SJSA1 (cell line): ENCODE results near the gene VCP. TPM values are rescaled to one million over a fixed set of nuclear protein-coding genes. Genes with fewer than 3 reads are reported as not detected.

ENCODE experiments used
- DNase-seq, 2 experiments: peaks; one replicate each; pipeline ENCODE4 v3.0.0-alpha.2; 2015 to 2020; ENCODE audit warnings: low spot score in 2 of 2, low read depth in 1 of 2
- H3K27ac ChIP-seq: fragments of 250-450 bp; sonication (Bioruptor Pico); 2 replicates; pipeline ENCODE4 v1.5.1; 2020; ENCODE audit warnings: mild to moderate bottlenecking, moderate library complexity
- H3K27me3 ChIP-seq: fragments of 250-450 bp; sonication (Bioruptor Pico); replicated peaks from 2 replicates; pipeline ENCODE4 v1.5.1; 2020; ENCODE audit warnings: mild to moderate bottlenecking, moderate library complexity
- H3K36me3 ChIP-seq: fragments of 250-450 bp; sonication (Bioruptor Pico); 2 replicates; pipeline ENCODE4 v1.5.1; 2020; ENCODE audit warnings: mild to moderate bottlenecking
- H3K4me1 ChIP-seq: fragments of 250-450 bp; sonication (Bioruptor Pico); replicated peaks from 2 replicates; pipeline ENCODE4 v1.6.1; 2021; ENCODE audit warnings: mild to moderate bottlenecking
- H3K4me3 ChIP-seq: fragments of 250-450 bp; sonication (Bioruptor Pico); 2 replicates; pipeline ENCODE4 v1.5.1; 2020; ENCODE audit warnings: mild to moderate bottlenecking
- H3K9me3 ChIP-seq: fragments of 250-450 bp; sonication (Bioruptor Pico); replicated peaks from 2 replicates; pipeline ENCODE4 v1.5.1; 2020; ENCODE audit warnings: mild to moderate bottlenecking
- total RNA-seq: library from RNA; depleted of rRNA; stranded (reverse); fragments of >200 nt; shearing (Covaris generic); gene quantifications from 2 replicates; pipeline ENCODE4 v1.2.3, GENCODE V29; 2014

Gene VCP
- total RNA-seq, 1 experiment from 2014 or later, result 209 TPM

- H3K27ac ChIP-seq, result no peak overlapping the region
- H3K4me1 ChIP-seq, result peaks cover 26% of the 10 kb centered on the region
- no peaks in the 10 kb centered on the region for H3K27me3 ChIP-seq
- no peak for DNase-seq
- no peaks in the 10 kb centered on the region; the same call in 1 of the 2 replicates for H3K36me3 ChIP-seq
- no peaks in the 10 kb centered on the region for H3K9me3 ChIP-seq
- no peak overlapping the region for H3K4me3 ChIP-seq
Measured at GRCh38 chr9:35107297-35108290, 35.2 kb upstream of the VCP start.

GRCh38 chr9:35106343-35106730 lies 33.9 kb upstream of the VCP start:
- Histone ChIP-seq H3K4me3 (no peak overlapping the region), H3K27me3 (no peaks in the 10 kb centered on the region), H3K4me1 (peaks cover 22% of the 10 kb centered on the region), H3K27ac (no peak overlapping the region), H3K9me3 (no peaks in the 10 kb centered on the region), H3K36me3 (peaks cover 3% of the 10 kb centered on the region; the same call in 1 of the 2 replicates)
- DNase-seq, result no peak

DNA sequence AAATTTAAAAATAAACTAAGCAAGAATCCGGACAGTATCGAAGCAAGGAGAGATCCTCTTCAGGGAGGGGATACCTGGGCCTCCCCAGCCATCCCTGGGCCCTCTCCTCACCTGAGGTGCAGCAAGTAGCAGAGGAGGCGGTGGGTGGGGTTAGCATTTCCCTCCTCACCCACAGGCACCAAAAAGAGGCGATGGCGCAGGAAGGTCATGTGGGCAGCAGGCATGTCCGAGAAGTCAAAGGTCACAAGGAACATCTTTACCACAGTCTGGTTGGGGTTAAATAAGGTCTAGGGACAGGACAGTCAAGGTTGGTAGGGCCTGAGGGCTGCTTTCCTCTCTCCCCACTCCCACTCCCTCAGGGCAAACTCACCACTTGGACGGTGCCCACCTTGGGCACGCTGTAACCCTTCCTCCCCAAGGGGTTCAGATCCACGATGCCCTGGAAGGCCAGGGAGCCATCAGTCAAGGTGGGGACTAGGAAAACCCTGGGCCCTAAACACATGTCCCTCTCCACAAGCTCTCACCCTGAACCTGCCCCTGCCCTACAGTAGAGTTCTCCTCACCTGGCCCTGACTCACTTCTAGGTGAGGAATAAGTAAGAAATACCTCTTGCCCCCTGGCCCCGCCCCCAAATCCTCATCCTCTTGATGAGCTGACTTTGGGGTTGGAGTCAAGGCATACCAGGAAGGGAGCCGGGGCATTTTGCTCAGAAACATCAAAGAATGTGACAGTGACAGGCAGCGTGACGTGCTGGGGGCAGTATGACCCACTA lies 33.3 kb upstream of the VCP start:
- H3K36me3 ChIP-seq, result peaks cover 3% of the 10 kb centered on the region; the same call in 1 of the 2 replicates
- H3K4me1 ChIP-seq, result peaks cover 17% of the 10 kb centered on the region
- DNase-seq, result no peak
- H3K9me3 ChIP-seq, result no peaks in the 10 kb centered on the region
- no peaks in the 10 kb centered on the region for H3K27me3 ChIP-seq
- no peak overlapping the region for H3K27ac ChIP-seq
- no peak overlapping the region for H3K4me3 ChIP-seq

- Histone ChIP-seq H3K9me3 (no peaks in the 10 kb centered on the region), H3K36me3 (peaks cover 9% of the 10 kb centered on the region; the same call in 1 of the 2 replicates), H3K27me3 (no peaks in the 10 kb centered on the region), H3K4me3 (no peak overlapping the region), H3K27ac (no peak overlapping the region), H3K4me1 (peaks cover 11% of the 10 kb centered on the region)
- DNase-seq, result no peak
Measured at GRCh38 chr9:35105126-35105525, 32.7 kb upstream of the VCP start.

- H3K27ac ChIP-seq, result no peak overlapping the region
- no peak overlapping the region for H3K4me3 ChIP-seq
- H3K36me3 ChIP-seq, result peaks cover 9% of the 10 kb centered on the region; the same call in 1 of the 2 replicates
- DNase-seq, result no peak
- peaks cover 9% of the 10 kb centered on the region for H3K4me1 ChIP-seq
- H3K9me3 ChIP-seq, result no peaks in the 10 kb centered on the region
- H3K27me3 ChIP-seq, result no peaks in the 10 kb centered on the region
Measured at GRCh38 chr9:35104586-35104985, 32.2 kb upstream of the VCP start.

DNA sequence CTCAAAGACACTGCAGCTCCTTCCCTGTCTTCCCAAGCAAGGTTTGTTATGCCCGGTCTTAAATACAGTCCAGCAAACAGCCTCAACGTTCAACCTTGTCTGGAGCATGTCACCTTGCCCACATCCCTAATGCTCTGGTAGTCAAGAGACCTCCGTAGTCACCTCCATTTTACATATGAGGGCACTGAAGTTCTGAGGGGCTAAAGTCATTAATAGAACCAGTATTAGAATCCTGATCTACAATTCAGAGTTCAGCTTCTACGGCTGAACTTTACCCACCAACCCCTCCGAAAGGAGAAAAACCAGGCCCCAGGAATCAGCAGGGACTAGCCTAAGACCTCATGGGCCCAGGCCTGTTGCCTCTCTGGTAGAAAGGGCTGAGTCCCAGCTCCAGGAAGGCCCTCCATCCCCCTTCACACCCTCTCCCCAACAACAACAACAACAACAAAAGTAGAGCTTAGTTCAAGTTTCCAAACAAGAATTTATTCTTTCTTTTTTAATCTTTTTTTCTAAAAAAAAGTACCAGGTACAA lies 31.3 kb upstream of the VCP start:
- Histone ChIP-seq H3K4me3 (peak overlapping the region; percentile 52), H3K36me3 (peaks cover 9% of the 10 kb centered on the region; the same call in 1 of the 2 replicates), H3K4me1 (peaks cover 9% of the 10 kb centered on the region), H3K27ac (peak overlapping the region; percentile 79), H3K27me3 (no peaks in the 10 kb centered on the region), H3K9me3 (no peaks in the 10 kb centered on the region)
- no peak for DNase-seq

DNA sequence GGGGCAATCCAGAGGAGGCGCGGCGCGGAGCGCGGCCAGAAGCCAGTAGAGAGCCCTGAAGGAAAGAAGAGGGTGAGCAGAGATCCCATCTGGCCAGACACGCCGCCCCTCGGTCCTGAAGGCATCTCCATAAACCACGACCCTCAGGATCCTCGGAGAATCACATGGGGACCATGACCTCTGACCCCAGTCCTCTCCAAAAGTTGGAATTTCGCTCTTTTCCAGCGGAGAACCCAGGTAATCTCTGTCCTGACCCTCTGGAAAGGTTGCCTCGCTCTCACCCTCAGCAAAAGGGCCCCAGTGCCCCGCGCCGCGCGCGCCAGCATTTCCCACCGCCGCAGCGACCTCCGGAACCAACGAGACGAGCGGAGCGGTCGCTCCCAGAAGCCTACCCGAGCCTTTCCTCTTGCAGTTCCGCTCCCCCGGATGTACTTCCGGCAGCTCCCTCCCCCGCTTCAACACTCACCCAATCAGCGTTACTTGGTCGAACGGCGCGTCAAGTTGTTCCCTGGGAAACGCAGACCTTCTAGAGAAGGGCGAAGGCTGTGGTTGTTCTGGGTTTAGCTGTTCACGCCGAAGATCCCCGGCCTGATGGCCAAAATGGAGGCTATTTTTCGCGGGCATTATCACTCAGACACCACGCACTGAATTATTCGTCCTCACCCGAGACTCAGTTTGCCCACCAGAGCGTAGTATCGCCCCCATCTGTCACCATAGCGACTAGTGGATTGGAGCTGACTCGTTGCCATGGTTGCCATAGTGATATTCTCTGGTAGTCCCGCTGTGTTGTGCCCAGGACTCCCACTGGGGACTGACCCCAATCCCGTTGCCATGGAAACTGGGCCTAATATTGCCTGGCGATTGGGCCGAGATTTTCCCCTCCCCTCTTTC lies 30.6 kb upstream of the VCP start, which contains the start of gene STOML2:
Gene STOML2, minus strand, starts transcription at position 363 of the 891 bp plus-strand sequence. Its CDS starts 37 bp downstream, at position 326.
- Histone ChIP-seq H3K9me3 (no peaks in the 10 kb centered on the region), H3K27ac (peak within 1 kb of the TSS; percentile 79), H3K27me3 (no peaks in the 10 kb centered on the region), H3K4me1 (peaks cover 9% of the 10 kb centered on the region), H3K4me3 (peak within 1 kb of the TSS; percentile 52), H3K36me3 (peaks cover 9% of the 10 kb centered on the region; the same call in 1 of the 2 replicates)
- DNase-seq, result peak; percentile 78 to 89

DNA sequence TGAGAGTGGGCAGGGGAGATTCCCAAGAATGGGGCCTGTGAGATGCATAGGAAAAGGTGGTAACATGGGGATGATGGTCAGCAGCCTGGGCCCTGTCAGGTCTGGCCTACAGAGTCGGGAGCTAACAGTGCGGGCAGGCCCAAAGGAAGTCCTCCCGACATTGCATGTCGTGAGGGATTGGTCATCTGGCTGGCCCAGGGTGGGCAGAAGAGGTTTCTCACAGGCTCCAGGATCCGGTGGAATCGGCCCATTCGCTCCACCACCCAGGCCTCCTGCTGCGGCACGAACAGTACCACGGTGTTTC lies 30.0 kb upstream of the VCP start:
- H3K27me3 ChIP-seq, result no peaks in the 10 kb centered on the region
- H3K36me3 ChIP-seq, result peaks cover 9% of the 10 kb centered on the region; the same call in 1 of the 2 replicates
- no peak for DNase-seq
- H3K4me1 ChIP-seq, result peaks cover 9% of the 10 kb centered on the region
- H3K27ac ChIP-seq, result peak overlapping the region; percentile 79
- H3K4me3 ChIP-seq, result peak overlapping the region; percentile 52
- no peaks in the 10 kb centered on the region for H3K9me3 ChIP-seq

- H3K36me3 ChIP-seq, result peaks cover 9% of the 10 kb centered on the region; the same call in 1 of the 2 replicates
- no peaks in the 10 kb centered on the region for H3K9me3 ChIP-seq
- no peak overlapping the region for H3K27ac ChIP-seq
- DNase-seq, result no peak
- peaks cover 9% of the 10 kb centered on the region for H3K4me1 ChIP-seq
- H3K4me3 ChIP-seq, result no peak overlapping the region
- no peaks in the 10 kb centered on the region for H3K27me3 ChIP-seq
Measured at GRCh38 chr9:35097573-35097972, 25.1 kb upstream of the VCP start.

GRCh38 chr9:35096035-35096849 lies 23.8 kb upstream of the VCP start, which contains the start of gene PIGO:
PIGO (minus strand) TSS chr9:35096591; CDS start chr9:35095565, 1,026 bp downstream.
- H3K36me3 ChIP-seq, result peaks cover 6% of the 10 kb centered on the region; the same call in 1 of the 2 replicates
- no peaks in the 10 kb centered on the region for H3K9me3 ChIP-seq
- H3K27ac ChIP-seq, result peak within 1 kb of the TSS; percentile 81
- H3K27me3 ChIP-seq, result no peaks in the 10 kb centered on the region
- peak; percentile 63 to 68 for DNase-seq
- H3K4me3 ChIP-seq, result peak within 1 kb of the TSS; percentile 75
- peaks cover 4% of the 10 kb centered on the region; the same call in 1 of the 2 replicates for H3K4me1 ChIP-seq

- H3K4me1 ChIP-seq, result peaks cover 4% of the 10 kb centered on the region; the same call in 1 of the 2 replicates
- no peaks in the 10 kb centered on the region for H3K27me3 ChIP-seq
- no peaks in the 10 kb centered on the region for H3K9me3 ChIP-seq
- no peak for DNase-seq
- H3K27ac ChIP-seq, result no peak overlapping the region
- no peak overlapping the region for H3K4me3 ChIP-seq
- H3K36me3 ChIP-seq, result no peaks in the 10 kb centered on the region
Measured at GRCh38 chr9:35091536-35091935, 19.1 kb upstream of the VCP start.

DNA sequence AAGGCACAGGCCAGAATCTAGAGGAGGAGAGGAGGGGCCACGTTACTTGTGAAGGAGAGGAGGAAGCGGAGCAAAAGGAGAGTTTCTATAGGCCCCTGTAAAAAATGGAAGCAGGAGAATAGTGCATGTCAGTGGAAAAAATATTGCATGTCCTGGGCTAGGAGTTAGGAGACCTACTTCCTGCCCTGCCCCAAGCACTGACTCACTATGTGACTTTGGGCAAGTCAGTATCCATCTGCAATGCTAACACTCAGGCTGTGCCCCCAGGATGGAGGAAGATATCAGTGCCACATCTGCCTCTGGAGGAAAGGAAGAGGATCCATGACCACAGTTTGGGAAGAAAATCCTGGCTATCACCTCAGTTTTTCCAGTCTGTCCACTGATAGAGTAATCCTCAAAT lies 17.0 kb upstream of the VCP start:
- H3K27me3 ChIP-seq, result no peaks in the 10 kb centered on the region
- no peaks in the 10 kb centered on the region for H3K36me3 ChIP-seq
- H3K27ac ChIP-seq, result no peak overlapping the region
- H3K9me3 ChIP-seq, result no peaks in the 10 kb centered on the region
- no peak for DNase-seq
- no peak overlapping the region for H3K4me3 ChIP-seq
- no peaks in the 10 kb centered on the region for H3K4me1 ChIP-seq
